Measurements from ENCODE around the gene USP2.
A peak's percentile ranks its signal among the peaks of the same experiment; 100 is the strongest.

USP2 gene

DNA sequence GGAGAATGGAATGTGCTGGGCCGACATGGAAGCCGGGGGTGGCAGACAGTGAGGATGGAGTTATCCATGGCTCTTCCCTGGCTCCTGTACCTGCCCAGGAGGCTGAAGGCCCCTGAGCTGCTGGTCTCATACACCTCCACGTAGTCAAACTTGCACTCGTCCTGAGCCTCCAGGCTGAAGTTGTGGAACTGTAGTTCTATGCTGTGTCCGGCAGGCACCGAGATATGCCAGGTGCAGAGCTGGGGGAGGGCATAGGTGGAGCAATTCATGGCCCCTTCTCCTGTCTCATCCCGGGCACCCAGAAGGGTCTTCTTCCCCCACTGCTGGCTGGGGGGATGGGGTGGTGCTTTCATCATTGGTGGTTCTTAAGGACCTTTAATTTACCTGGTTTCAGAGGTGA is 37.8 kb downstream of the USP2 start:
- H3K27me3 Mint-ChIP-seq, result peaks cover 94% of the 10 kb centered on the region
- H3K27ac Mint-ChIP-seq, result no peak overlapping the region

DNA sequence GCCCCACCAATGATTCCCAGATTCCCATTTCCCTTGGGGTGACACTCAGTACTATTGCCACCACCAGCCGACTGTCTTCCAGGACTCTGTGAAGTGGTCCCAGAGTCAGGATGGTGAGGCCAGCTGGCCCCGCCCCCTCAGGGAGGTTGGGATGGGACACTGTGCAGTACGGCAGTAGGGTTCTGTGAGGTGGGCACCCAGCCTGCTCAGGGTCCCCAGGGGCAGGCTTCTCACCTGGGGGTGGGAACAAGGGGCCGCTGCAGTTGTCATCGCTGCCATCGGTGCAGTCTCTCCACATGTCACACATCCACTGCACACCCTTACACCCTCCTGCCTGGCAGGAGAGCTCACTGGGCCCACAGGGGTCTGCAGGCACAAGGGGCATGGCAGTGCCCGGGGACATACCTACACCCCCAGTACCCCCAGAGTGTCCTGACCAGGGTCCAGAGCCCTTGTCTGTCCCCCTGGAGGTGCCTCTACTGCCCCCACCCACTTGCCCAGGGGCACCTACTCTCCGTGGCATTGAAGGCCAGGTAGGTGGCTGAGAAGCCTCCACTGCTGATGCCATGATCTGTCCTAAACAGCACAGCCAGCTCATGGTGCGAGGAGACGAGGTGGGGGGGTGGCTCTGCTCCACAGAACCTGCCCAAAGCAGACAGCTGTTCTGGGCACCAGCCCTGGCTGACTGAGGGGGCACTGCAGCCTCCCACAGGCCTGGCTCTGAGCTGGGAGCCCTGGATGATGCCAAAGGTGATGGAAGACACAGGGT is 38.9 kb downstream of the USP2 start:
- H3K36me3 Mint-ChIP-seq, result peaks cover 8% of the 10 kb centered on the region
- H3K4me3 Mint-ChIP-seq, result no peak overlapping the region
- H3K27ac Mint-ChIP-seq, result no peak overlapping the region
- peaks cover 94% of the 10 kb centered on the region for H3K27me3 Mint-ChIP-seq
- no peak for DNase-seq
- H3K9me3 Mint-ChIP-seq, result no peaks in the 10 kb centered on the region
- peaks cover 23% of the 10 kb centered on the region for H3K4me1 Mint-ChIP-seq
- CTCF ChIA-PET, result interaction anchor here (1.0 to 2.8 kb wide), 4 partner anchors 14 to 34 kb away, joined by 4 to 15 read pairs (median 5); no protein-coding TSS in a partner anchor

More for the DNA sequence above, 37.8 kb downstream of the USP2 start:
- Mint-ChIP-seq H3K9me3 (no peaks in the 10 kb centered on the region), H3K4me1 (peaks cover 14% of the 10 kb centered on the region), H3K36me3 (peaks cover 5% of the 10 kb centered on the region), H3K4me3 (no peak overlapping the region)
- DNase-seq, result no peak
- CTCF ChIA-PET, result interaction anchor here (1.0 to 2.8 kb wide), 4 partner anchors 13 to 33 kb away, joined by 4 to 15 read pairs (median 5); no protein-coding TSS in a partner anchor

DNA sequence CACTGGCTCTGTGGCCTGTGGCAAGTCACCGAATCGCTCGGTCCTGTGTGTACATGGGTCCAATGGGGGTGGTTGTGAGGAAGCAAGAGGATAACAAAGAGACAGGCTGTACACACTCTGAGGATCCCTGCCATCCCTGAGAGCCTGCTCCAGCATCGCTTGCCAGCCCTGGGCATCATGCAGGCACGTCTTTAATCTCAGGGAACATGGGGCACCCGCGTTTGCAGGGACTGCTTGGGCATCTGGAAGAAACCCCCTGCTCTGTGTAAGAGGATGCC is 39.5 kb downstream of the USP2 start:
- Mint-ChIP-seq H3K9me3 (no peaks in the 10 kb centered on the region), H3K36me3 (peaks cover 8% of the 10 kb centered on the region), H3K4me3 (no peak overlapping the region), H3K27ac (no peak overlapping the region), H3K27me3 (peaks cover 89% of the 10 kb centered on the region), H3K4me1 (peaks cover 29% of the 10 kb centered on the region)
- DNase-seq, result no peak
- CTCF ChIA-PET, result no interaction called here

DNA sequence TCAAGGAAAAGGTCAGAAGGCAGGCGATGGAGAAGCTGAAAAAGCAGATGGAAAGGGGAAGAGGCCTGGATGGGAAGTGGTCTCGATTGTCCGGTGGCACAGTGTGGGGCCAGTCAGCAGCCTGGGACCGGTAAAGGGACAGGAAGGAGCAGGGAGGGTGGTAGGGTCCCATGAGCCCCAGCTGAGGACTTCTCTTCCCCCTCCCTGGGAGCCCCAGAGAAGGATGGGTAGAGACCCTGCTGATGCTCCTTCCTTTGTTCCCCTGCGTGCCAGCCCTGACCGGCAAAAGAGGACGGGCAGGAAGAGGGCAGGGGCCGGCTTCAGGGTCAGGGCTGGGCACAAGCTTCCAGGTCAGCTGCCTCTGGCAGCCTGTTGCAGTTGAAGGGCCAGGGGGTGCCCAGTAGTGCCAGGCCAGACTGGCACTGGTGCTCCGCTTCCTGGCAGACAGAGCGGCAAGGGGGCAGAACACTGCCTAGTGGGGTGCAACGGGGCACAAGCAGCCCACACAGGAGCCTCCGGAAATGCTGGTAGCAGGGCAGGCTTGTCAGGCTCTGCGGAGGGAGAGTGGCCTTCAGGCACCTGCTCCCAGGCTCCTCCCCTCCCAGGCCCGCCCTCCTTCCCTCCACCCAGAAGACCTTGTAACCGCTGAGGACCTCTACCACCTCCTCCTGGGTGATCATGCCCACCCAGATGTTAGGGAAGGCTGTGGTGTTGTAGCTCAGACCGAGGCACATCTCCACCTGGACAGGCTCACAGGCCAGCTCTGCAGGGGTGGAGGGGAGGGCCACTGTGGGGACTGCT is 40.1 kb downstream of the USP2 start:
- no peaks in the 10 kb centered on the region for H3K9me3 Mint-ChIP-seq
- H3K27ac Mint-ChIP-seq, result no peak overlapping the region
- H3K4me1 Mint-ChIP-seq, result peaks cover 35% of the 10 kb centered on the region
- H3K36me3 Mint-ChIP-seq, result peaks cover 9% of the 10 kb centered on the region
- no peak overlapping the region for H3K4me3 Mint-ChIP-seq
- no peak for DNase-seq
- CTCF ChIA-PET, result interaction anchor here (0.6 kb wide), 1 partner anchor 135 kb away, joined by 3 read pairs; no protein-coding TSS in a partner anchor
- H3K27me3 Mint-ChIP-seq, result peaks cover 83% of the 10 kb centered on the region

DNA sequence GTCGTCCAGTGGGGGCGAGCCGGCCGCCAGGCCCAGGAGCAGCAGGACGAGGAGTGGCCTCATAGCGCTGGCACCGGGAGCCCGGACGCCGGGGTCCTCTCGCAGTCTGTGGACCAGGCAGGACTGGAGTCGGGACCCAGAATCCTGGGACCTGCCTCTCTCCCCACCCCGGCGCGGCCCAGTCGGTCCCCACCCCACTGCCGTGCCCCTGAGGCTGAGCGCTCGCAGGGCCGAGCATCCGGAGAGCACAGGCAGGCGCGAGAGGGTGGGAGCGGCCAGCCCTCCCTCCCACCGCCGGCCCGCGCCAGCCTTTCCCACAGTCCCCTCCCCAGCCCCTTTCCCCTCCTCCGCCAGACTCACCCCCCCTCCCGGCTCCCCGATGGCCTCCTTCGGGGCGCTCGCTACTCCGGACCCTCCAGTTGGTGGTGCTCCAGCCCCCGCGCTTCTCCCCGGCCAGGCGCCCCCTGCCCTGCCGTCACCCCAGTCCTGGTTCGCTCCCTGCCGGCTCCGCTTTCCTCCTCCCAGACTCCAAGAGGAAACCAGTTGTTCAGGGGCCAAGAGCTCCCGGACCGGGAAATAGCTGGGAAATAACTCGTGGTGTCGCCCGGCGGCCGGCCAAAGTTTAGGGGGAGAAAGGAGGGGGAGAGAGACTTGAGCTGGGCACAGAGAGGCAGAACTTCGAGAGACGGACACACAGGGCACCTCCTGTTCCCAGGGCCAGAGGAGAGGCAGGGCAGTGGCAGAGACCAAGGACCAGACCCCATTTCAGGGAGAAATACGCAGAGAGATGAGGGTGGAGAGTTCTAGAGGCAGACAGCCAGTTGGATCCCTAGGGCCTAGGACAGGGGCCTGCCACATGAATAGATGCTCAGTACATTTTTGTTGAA is 40.9 kb downstream of the USP2 start, which contains the start of gene C1QTNF5:
Gene C1QTNF5, minus strand, starts transcription at position 549 of the 887 bp plus-strand sequence. Its CDS starts 486 bp downstream, at position 63.
- no peak within 1 kb of the TSS for H3K4me3 Mint-ChIP-seq
- no peak for DNase-seq
- no peaks in the 10 kb centered on the region for H3K9me3 Mint-ChIP-seq
- H3K27ac Mint-ChIP-seq, result no peak within 1 kb of the TSS
- H3K4me1 Mint-ChIP-seq, result peaks cover 43% of the 10 kb centered on the region
- H3K36me3 Mint-ChIP-seq, result peaks cover 15% of the 10 kb centered on the region
- peaks cover 75% of the 10 kb centered on the region for H3K27me3 Mint-ChIP-seq
- CTCF ChIA-PET, result interaction anchor here (0.6 to 9.8 kb wide), 10 partner anchors 8 to 274 kb away, joined by 3 to 106 read pairs (median 4); no protein-coding TSS in a partner anchor

DNA sequence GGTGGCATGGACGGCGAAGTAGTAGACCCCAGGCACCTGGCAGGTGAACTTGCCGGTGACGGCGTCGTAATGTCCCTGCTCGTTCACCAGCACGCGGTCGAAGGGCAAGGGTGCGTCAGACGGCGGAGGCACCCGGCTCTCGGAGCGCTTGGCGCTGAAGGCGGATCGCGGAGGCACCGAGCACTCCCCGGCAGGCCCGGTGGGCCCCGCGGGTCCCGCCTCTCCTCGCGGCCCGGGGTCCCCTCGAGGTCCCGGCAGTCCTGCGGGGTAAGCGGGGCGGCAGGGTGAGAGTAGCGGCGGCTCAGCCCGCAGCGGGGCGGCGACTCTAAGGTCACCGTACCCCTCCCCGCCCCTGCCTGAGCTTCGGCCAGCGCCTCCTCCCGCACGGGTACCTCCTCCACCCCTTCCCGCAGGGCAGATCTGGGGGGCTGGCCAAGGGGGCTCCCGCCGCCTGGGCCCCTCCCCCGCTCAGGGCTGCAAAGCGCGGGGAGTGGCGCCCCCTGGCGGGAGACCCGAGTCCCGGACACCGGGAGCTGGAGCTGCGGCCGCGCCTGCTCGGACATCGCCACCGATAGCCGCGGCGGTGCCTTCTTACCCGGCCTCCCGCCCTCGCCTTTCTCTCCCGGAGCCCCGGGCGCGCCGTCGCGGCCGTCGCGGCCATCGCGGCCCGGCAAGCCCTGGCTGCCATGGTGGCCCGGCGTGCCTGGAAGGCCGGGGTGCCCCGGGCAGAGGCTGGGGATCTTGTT is 41.7 kb downstream of the USP2 start:
- peaks cover 51% of the 10 kb centered on the region for H3K4me1 Mint-ChIP-seq
- peaks cover 67% of the 10 kb centered on the region for H3K27me3 Mint-ChIP-seq
- CTCF ChIA-PET, result interaction anchor here (0.6 to 9.8 kb wide), 11 partner anchors 8 to 273 kb away, joined by 3 to 106 read pairs (median 4); partner anchors contain the start of gene HMBS
- H3K9me3 Mint-ChIP-seq, result no peaks in the 10 kb centered on the region
- no peak overlapping the region for H3K27ac Mint-ChIP-seq
- DNase-seq, result peak; percentile 55
- H3K4me3 Mint-ChIP-seq, result no peak overlapping the region
- peaks cover 15% of the 10 kb centered on the region for H3K36me3 Mint-ChIP-seq

DNA sequence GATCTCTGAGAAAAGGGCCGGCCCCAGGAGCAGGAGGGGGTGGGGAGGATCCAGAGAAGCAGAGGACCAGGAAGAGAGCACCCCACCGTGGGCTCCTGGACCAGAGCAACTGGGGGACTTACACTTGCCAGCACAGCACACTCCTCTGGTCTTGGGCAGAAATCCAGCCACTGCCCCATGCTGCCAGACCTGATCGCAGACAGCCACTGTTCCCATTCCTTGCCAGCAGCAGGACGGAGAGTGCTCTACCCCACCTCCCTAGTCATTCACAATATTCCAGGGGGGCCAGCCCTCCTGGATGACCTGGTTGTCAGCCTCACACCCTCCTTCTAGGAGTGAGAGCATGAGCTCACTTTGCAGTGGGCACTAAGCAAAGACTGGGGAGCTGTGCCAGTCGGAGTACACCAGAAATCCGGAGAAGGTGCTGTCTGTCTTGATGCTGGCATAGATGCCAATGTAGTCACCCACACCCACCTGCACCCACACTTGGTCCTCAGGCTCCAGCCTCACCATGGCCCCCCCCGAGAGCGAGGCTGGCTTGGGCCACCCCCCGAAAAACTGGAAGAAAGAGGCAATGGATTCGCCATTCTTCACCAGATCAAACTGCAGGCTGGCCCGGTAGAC is 42.4 kb downstream of the USP2 start:
- Mint-ChIP-seq H3K27me3 (peaks cover 60% of the 10 kb centered on the region), H3K27ac (no peak overlapping the region), H3K4me1 (peaks cover 57% of the 10 kb centered on the region), H3K4me3 (no peak overlapping the region), H3K9me3 (no peaks in the 10 kb centered on the region), H3K36me3 (peaks cover 15% of the 10 kb centered on the region)
- CTCF ChIA-PET, result interaction anchor here (0.9 to 9.8 kb wide), 30 partner anchors 9 to 255 kb away, joined by 3 to 106 read pairs (median 4); partner anchors contain the start of genes HMBS and USP2
- no peak for DNase-seq

DNA sequence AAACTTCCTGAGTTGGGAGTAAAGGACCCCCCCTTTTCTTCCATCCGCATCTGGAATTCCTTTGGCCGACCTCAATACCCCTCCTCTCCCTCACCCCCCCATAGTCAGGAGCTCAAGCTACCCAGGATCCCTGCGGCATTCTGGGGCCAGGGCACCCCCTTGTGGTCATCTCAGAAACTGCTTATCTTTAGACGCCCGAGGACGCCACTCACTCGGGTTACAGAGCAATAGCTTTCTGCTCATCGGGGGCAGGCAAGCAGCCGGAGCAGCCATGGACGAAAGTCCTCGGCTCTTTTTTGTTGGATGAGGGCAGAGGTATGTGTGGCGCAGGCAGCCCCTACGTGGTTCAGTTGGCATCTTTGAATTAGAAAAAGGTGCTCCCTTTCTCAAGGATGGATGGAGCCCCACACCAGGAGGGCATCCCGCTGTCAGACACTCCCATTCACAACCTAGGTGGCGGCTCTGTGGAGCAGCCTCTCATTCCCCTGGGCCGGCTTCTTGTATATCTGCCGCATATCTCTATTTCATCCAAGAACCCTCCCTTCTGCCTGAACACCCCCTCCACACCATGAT is 43.1 kb downstream of the USP2 start:
- CTCF ChIA-PET, result interaction anchor here (0.6 to 9.8 kb wide), 42 partner anchors 9 to 735 kb away, joined by 3 to 106 read pairs (median 4); partner anchors contain the start of genes C2CD2L, CBL, HMBS and USP2
- Mint-ChIP-seq H3K36me3 (peaks cover 15% of the 10 kb centered on the region), H3K4me3 (no peak overlapping the region), H3K9me3 (no peaks in the 10 kb centered on the region), H3K27me3 (peaks cover 53% of the 10 kb centered on the region), H3K4me1 (peaks cover 64% of the 10 kb centered on the region), H3K27ac (no peak overlapping the region)
- DNase-seq, result peak; percentile 81

DNA sequence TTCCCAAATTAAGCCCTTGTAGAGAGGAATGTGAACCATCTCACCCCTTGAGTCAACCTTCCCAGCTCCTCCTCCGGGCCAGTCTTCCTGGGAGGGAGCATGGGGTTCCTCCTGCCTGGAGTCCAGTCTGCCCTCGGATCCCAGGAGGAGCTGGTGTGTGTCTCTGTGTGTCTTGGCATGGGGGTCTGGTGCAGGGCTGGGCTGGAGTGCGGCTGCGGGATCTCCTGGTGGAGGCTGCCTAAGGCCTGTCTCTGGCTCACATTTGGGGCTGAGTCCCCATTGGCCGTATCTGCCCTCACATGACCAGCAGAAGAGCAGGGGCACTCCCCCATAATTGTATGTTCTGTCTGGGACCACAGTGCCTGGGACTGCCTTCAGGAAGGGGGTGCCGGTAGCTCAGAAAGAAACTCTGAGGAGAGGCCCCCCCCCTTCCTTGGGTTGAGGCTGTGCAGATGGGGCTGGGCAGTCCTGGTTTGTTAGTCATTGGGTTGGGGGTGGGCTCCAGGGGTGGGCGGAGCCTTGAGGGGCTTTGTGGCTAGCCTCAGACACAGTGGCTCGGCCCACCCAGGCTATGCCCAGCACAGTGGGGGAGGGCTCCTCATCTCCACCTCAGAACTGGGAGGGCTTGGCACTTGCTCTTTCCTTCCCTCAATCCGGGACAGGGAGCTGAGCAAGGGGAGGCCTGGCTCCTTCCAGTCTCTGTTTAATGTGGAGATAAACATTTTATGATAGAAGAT is 43.7 kb downstream of the USP2 start:
- Mint-ChIP-seq H3K9me3 (no peaks in the 10 kb centered on the region), H3K4me3 (peak overlapping the region; percentile 26), H3K36me3 (peaks cover 15% of the 10 kb centered on the region), H3K4me1 (peaks cover 69% of the 10 kb centered on the region), H3K27me3 (peaks cover 46% of the 10 kb centered on the region), H3K27ac (no peak overlapping the region)
- CTCF ChIA-PET, result interaction anchor here (0.6 to 9.8 kb wide), 44 partner anchors 8 to 734 kb away, joined by 3 to 106 read pairs (median 4); partner anchors contain the start of genes C2CD2L, CBL, HMBS and USP2
- no peak for DNase-seq

DNA sequence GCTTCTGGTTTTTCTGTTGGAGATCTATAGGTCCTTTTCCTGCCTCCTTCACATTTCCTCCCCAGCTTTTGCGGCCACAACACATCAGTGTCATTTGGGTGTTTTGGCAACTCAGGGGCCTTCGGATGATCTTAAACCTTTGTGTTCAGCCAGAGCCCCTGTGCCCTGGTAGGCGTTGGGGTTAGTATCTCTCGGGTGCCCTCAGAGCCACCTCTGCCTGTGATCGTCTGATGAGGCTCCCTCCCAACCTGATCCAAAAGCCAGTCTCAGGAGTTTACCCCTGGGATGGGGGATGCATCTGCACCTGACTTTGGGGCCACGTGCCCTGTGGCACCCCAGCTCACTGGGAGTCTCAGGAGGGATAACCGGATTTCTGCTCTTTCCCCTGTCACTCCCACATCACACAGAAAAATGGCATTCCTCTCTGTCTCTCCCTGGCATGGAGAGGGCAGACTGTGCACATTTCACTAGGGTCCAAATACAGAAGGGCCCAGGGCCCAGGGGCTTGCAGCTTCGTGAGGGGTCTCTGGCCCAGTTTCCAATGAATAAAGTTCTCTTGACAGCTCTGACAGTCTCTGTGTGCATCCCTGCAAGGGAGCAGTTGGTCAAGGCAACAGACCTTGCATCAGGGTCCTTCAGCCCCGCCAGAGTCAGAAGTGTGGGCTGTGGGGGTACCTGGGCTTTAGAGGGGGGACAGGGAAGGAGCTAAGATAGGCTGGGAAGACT is 44.6 kb downstream of the USP2 start:
- H3K4me3 Mint-ChIP-seq, result peak overlapping the region; percentile 53
- peaks cover 15% of the 10 kb centered on the region for H3K36me3 Mint-ChIP-seq
- H3K27ac Mint-ChIP-seq, result no peak overlapping the region
- CTCF ChIA-PET, result interaction anchor here (0.7 to 9.8 kb wide), 9 partner anchors 10 to 425 kb away, joined by 3 to 106 read pairs (median 4); partner anchors contain the start of gene C2CD2L
- H3K4me1 Mint-ChIP-seq, result peaks cover 71% of the 10 kb centered on the region
- no peak for DNase-seq
- H3K27me3 Mint-ChIP-seq, result peaks cover 38% of the 10 kb centered on the region
- no peaks in the 10 kb centered on the region for H3K9me3 Mint-ChIP-seq

All from activated naive CD4-positive, alpha-beta T cell treated with anti-CD3 and anti-CD28 coated beads, Interleukin-2, amount 10 ng/mL, durations not matched to agents 7 days and 5 days (primary cell).